HepG2 (cell line): ENCODE results near the gene RIPK3. TPM values are rescaled to one million over a fixed set of nuclear protein-coding genes. Genes with fewer than 3 reads are reported as not detected.

ENCODE experiments used
- CC2D1A ChIP-seq: sonication (generic); formaldehyde crosslinking; IDR thresholded peaks from 2 replicates; pipeline ENCODE4 v1.8.1; 2023; ENCODE audit warnings: mild to moderate bottlenecking, missing genetic modification reagents
- IKZF4 ChIP-seq: sonication (generic); formaldehyde crosslinking; IDR thresholded peaks from 2 replicates; pipeline ENCODE4 v1.5.1; 2020; ENCODE audit warnings: borderline replicate concordance, mild to moderate bottlenecking, low read depth, missing genetic modification reagents; ENCODE audit errors: not compliant biosample characterization
- KMT2B ChIP-seq: IDR thresholded peaks from 2 replicates; pipeline ENCODE4 v1.6.1; 2016; ENCODE audit warnings: missing genetic modification reagents, missing compliant biosample characterization
- MTA3 ChIP-seq: sonication (generic); formaldehyde crosslinking; IDR thresholded peaks from 2 replicates; pipeline ENCODE4 v1.4.0; 2020; ENCODE audit warnings: missing genetic modification reagents
- MTF2 ChIP-seq: sonication (generic); formaldehyde crosslinking; IDR thresholded peaks from 2 replicates; pipeline ENCODE4 v1.5.0; 2020; ENCODE audit warnings: missing genetic modification reagents, borderline replicate concordance
- TEAD3 ChIP-seq: optimal IDR thresholded peaks from 2 replicates; pipeline ENCODE3; 2016; ENCODE audit warnings: borderline replicate concordance
- ZBTB1 ChIP-seq: sonication (generic); formaldehyde crosslinking; IDR thresholded peaks from 2 replicates; pipeline ENCODE4 v1.4.0; 2020; ENCODE audit warnings: missing genetic modification reagents, borderline replicate concordance
- ZNF446 ChIP-seq: sonication (generic); formaldehyde crosslinking; IDR thresholded peaks from 2 replicates; pipeline ENCODE4 v1.5.0; 2020; ENCODE audit warnings: mild to moderate bottlenecking, missing genetic modification reagents
- ZZZ3 ChIP-seq: sonication (generic); formaldehyde crosslinking; IDR thresholded peaks from 2 replicates; pipeline ENCODE4 v1.4.0; 2020; ENCODE audit warnings: missing genetic modification reagents, mild to moderate bottlenecking, borderline replicate concordance
- polyA plus RNA-seq, 8 experiments: library from polyadenylated mRNA; depleted of rRNA in 3 of 8; stranded (reverse) in 7 of 8; unstranded in 1 of 8; fragments of >200 nt; fragmentation: Illumina TruSeq in 4 of 8; extraction: Trizol in 4 of 8; gene quantifications; 2 replicates each; pipeline versions ENCODE4 v1.2.1 to v1.2.3, GENCODE V29; 2011 to 2016; ENCODE audit warnings: low read depth in 4 of 8, missing spikeins in 1 of 8, mixed read lengths in 1 of 8; ENCODE audit not compliant: insufficient read depth in 1 of 8
- total RNA-seq, 5 experiments: library from RNA; depleted of rRNA; stranded (reverse); fragments of >200 nt; fragmentation: Illumina TruSeq; extraction: Trizol; gene quantifications; 2 replicates each; pipeline ENCODE4 v1.2.3, GENCODE V29; 2016; ENCODE audit warnings: low read depth in 1 of 5
- TF ChIP-seq, protein P1 (sequence below): IDR thresholded peaks from 2 replicates; pipeline ENCODE4 v1.6.1; 2016; ENCODE audit warnings: low read depth
- TF ChIP-seq, protein P2 (sequence below): fragments of 450-650 bp; IDR thresholded peaks from 2 replicates; pipeline ENCODE4 v1.6.1; 2016
- TF ChIP-seq, protein P3 (sequence below): sonication (generic); formaldehyde crosslinking; IDR thresholded peaks from 2 replicates; pipeline ENCODE4 v1.9.0; 2022; ENCODE audit warnings: missing genetic modification reagents, mild to moderate bottlenecking, borderline replicate concordance
- TF ChIP-seq, protein P4 (sequence below): IDR thresholded peaks from 2 replicates; pipeline ENCODE4 v1.6.1; 2018; ENCODE audit warnings: missing genetic modification reagents
- TF ChIP-seq, protein P5 (sequence below): sonication (generic); formaldehyde crosslinking; IDR thresholded peaks from 2 replicates; pipeline ENCODE4 v1.5.1; 2020; ENCODE audit warnings: mild to moderate bottlenecking, missing genetic modification reagents, moderate library complexity
- TF ChIP-seq, protein P6 (sequence below): IDR thresholded peaks from 2 replicates; pipeline ENCODE4 v1.4.0; 2020; ENCODE audit warnings: mild to moderate bottlenecking, missing genetic modification reagents

RIPK3 gene
- total and polyA plus RNA-seq, 2 of the 13 experiments (the other 11 are each of a cell fraction or from before 2014, with no cell fraction given): not detected

DNA sequence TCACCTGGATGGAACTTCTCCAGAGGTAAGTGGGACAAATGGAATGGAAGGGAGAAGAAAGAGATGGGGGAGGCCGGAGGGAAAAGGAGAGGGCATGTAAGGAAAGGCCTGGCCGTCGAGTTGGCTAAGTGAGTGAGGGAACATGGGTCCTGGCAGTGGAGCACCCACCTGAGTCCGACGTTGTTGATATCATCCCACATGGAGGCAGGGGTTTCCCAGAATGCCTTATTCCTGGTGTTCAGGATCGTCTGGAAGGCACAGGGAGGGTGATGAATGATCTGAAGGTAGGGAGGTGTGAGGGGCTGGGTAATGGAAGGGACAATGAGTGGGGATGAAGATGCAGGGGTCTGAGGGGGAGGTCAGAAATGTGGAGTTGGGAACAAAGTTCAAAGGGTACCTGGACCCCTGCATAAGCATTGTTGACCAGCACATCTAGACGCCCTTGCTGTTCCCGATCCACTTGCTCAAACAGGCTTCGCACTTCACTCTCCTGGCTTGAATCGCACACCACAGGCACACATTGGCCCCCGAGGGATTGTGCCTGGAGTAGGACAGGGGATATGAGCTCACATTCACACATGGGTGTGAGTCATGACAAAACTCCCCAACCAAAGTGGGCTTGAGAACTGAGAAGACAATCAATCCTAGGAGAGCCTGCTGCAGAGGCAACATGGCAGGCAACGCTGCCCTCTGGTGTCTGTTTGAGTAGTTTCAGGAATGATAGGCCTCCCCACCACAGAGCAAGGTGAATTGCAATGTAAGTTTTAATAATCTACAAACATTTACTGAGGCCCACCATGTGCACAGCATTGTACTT is 43.2 kb downstream of the RIPK3 start (continued):
- TF ChIP-seq, protein P1, sequence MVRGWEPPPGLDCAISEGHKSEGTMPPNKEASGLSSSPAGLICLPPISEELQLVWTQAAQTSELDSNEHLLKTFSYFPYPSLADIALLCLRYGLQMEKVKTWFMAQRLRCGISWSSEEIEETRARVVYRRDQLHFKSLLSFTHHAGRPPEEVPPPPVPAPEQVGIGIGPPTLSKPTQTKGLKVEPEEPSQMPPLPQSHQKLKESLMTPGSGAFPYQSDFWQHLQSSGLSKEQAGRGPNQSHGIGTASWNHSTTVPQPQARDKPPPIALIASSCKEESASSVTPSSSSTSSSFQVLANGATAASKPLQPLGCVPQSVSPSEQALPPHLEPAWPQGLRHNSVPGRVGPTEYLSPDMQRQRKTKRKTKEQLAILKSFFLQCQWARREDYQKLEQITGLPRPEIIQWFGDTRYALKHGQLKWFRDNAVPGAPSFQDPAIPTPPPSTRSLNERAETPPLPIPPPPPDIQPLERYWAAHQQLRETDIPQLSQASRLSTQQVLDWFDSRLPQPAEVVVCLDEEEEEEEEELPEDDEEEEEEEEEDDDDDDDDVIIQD (CRISPR knock-in tag): peak; percentile 71
- TF ChIP-seq, protein P2, sequence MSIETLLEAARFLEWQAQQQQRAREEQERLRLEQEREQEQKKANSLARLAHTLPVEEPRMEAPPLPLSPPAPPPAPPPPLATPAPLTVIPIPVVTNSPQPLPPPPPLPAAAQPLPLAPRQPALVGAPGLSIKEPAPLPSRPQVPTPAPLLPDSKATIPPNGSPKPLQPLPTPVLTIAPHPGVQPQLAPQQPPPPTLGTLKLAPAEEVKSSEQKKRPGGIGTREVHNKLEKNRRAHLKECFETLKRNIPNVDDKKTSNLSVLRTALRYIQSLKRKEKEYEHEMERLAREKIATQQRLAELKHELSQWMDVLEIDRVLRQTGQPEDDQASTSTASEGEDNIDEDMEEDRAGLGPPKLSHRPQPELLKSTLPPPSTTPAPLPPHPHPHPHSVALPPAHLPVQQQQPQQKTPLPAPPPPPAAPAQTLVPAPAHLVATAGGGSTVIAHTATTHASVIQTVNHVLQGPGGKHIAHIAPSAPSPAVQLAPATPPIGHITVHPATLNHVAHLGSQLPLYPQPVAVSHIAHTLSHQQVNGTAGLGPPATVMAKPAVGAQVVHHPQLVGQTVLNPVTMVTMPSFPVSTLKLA: no peak
- TF ChIP-seq, protein P3, sequence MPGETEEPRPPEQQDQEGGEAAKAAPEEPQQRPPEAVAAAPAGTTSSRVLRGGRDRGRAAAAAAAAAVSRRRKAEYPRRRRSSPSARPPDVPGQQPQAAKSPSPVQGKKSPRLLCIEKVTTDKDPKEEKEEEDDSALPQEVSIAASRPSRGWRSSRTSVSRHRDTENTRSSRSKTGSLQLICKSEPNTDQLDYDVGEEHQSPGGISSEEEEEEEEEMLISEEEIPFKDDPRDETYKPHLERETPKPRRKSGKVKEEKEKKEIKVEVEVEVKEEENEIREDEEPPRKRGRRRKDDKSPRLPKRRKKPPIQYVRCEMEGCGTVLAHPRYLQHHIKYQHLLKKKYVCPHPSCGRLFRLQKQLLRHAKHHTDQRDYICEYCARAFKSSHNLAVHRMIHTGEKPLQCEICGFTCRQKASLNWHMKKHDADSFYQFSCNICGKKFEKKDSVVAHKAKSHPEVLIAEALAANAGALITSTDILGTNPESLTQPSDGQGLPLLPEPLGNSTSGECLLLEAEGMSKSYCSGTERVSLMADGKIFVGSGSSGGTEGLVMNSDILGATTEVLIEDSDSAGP (CRISPR knock-in tag): peak; percentile 54; the same call in 1 of the 2 replicates
- TF ChIP-seq, protein P4, sequence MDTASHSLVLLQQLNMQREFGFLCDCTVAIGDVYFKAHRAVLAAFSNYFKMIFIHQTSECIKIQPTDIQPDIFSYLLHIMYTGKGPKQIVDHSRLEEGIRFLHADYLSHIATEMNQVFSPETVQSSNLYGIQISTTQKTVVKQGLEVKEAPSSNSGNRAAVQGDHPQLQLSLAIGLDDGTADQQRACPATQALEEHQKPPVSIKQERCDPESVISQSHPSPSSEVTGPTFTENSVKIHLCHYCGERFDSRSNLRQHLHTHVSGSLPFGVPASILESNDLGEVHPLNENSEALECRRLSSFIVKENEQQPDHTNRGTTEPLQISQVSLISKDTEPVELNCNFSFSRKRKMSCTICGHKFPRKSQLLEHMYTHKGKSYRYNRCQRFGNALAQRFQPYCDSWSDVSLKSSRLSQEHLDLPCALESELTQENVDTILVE: peak; percentile 76; the same call in 1 of the 2 replicates
- TF ChIP-seq IKZF4 (CRISPR knock-in tag) (peak; percentile 75), ZNF446 (CRISPR knock-in tag) (no peak), MTF2 (CRISPR knock-in tag) (no peak), TEAD3 (CRISPR knock-in tag) (peak; percentile 89), MTA3 (CRISPR knock-in tag) (no peak), ZZZ3 (CRISPR knock-in tag) (0 out of 2 replicates have a peak, but pooled peaks have one; percentile 14), ZBTB1 (CRISPR knock-in tag) (0 out of 2 replicates have a peak, but pooled peaks have one; percentile 22), CC2D1A (CRISPR knock-in tag) (0 out of 2 replicates have a peak, but pooled peaks have one; percentile 88), KMT2B (no peak; the same call in 1 of the 2 replicates)
- TF ChIP-seq, protein P5, sequence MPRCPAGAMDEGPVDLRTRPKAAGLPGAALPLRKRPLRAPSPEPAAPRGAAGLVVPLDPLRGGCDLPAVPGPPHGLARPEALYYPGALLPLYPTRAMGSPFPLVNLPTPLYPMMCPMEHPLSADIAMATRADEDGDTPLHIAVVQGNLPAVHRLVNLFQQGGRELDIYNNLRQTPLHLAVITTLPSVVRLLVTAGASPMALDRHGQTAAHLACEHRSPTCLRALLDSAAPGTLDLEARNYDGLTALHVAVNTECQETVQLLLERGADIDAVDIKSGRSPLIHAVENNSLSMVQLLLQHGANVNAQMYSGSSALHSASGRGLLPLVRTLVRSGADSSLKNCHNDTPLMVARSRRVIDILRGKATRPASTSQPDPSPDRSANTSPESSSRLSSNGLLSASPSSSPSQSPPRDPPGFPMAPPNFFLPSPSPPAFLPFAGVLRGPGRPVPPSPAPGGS: peak; percentile 81
- TF ChIP-seq, protein P6, sequence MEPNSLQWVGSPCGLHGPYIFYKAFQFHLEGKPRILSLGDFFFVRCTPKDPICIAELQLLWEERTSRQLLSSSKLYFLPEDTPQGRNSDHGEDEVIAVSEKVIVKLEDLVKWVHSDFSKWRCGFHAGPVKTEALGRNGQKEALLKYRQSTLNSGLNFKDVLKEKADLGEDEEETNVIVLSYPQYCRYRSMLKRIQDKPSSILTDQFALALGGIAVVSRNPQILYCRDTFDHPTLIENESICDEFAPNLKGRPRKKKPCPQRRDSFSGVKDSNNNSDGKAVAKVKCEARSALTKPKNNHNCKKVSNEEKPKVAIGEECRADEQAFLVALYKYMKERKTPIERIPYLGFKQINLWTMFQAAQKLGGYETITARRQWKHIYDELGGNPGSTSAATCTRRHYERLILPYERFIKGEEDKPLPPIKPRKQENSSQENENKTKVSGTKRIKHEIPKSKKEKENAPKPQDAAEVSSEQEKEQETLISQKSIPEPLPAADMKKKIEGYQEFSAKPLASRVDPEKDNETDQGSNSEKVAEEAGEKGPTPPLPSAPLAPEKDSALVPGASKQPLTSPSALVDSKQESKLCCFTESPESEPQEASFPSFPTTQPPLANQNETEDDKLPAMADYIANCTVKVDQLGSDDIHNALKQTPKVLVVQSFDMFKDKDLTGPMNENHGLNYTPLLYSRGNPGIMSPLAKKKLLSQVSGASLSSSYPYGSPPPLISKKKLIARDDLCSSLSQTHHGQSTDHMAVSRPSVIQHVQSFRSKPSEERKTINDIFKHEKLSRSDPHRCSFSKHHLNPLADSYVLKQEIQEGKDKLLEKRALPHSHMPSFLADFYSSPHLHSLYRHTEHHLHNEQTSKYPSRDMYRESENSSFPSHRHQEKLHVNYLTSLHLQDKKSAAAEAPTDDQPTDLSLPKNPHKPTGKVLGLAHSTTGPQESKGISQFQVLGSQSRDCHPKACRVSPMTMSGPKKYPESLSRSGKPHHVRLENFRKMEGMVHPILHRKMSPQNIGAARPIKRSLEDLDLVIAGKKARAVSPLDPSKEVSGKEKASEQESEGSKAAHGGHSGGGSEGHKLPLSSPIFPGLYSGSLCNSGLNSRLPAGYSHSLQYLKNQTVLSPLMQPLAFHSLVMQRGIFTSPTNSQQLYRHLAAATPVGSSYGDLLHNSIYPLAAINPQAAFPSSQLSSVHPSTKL (CRISPR knock-in tag): peak; percentile 55; the same call in 1 of the 2 replicates
